Breast epithelium (tissue), 3 donors: ENCODE results near the gene MAST4.

ENCODE experiments used
- POLR2A ChIP-seq: fragments of 450-650 bp; IDR thresholded peaks from one replicate; pipeline ENCODE4 v1.6.1; 2016; ENCODE audit warnings: antibody characterized with exemption, mild to moderate bottlenecking, moderate library complexity
- TF ChIP-seq, protein P1 (sequence below), 3 donors: fragments of 450-650 bp; IDR thresholded peaks; one replicate each; pipeline ENCODE4 v1.5.1; 2016 to 2017; ENCODE audit warnings: antibody characterized with exemption in 3 of 3, mild to moderate bottlenecking in 3 of 3, moderate library complexity in 3 of 3

DNA sequence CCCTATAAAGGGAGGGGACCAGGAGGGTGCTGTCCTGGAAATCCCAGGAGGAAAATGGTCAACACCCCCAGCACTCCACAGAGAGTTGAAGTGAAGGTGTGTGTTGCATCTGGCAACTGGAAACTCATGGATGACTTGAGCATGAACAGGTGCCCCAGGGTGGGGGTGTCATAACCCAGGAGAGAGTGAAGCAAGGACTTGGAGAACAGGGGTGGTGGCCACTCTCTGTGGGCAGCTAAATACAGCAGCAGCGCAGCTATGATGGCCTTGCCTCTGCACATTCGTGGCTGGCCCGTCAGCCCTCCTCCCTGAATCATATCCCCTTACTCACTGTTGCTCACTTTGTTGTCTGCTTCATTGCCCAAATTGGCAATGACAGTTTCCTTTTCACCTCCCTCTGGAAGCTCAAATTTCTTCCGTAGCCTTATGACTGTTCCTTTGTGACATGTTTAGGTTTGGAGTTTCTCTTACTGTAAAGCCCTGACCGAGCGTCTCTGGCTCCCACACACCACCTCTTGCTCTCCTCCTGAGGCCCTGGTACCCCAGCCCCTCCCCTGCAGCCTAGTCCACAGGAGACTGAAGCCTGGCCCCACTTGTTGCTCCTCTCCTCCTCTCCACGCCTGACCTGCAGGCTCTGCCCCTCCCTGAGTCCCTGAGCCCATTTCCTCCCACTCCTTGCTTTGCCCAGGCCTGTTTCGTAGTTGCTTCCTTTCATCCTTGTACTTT is 414.7 kb downstream of the MAST4 start:
- TF ChIP-seq POLR2A, result no peak
- TF ChIP-seq, protein P1, sequence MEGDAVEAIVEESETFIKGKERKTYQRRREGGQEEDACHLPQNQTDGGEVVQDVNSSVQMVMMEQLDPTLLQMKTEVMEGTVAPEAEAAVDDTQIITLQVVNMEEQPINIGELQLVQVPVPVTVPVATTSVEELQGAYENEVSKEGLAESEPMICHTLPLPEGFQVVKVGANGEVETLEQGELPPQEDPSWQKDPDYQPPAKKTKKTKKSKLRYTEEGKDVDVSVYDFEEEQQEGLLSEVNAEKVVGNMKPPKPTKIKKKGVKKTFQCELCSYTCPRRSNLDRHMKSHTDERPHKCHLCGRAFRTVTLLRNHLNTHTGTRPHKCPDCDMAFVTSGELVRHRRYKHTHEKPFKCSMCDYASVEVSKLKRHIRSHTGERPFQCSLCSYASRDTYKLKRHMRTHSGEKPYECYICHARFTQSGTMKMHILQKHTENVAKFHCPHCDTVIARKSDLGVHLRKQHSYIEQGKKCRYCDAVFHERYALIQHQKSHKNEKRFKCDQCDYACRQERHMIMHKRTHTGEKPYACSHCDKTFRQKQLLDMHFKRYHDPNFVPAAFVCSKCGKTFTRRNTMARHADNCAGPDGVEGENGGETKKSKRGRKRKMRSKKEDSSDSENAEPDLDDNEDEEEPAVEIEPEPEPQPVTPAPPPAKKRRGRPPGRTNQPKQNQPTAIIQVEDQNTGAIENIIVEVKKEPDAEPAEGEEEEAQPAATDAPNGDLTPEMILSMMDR (IDR thresholded peaks at IDR 0.05), result no peak
